ENCODE results near the gene AMOTL1. TPM values are rescaled to one million over a fixed set of nuclear protein-coding genes. Genes with fewer than 3 reads are reported as not detected.

Gene AMOTL1
- total RNA-seq, 1 donor from 2014 or later, result 45.8 TPM

GRCh38 chr11:94796190-94796580 lies 28.0 kb downstream of the AMOTL1 start:
- Mint-ChIP-seq H3K4me3 (ENCODE audit: low read depth) (no peak overlapping the region), H3K9me3 (ENCODE audit: low read depth) (peaks cover 4% of the 10 kb centered on the region), H3K27ac (no peak overlapping the region), H3K4me1 (ENCODE audit: low read depth) (peaks cover 11% of the 10 kb centered on the region), H3K36me3 (ENCODE audit: insufficient read depth) (peaks cover 13% of the 10 kb centered on the region), H3K27me3 (no peaks in the 10 kb centered on the region)
- TF ChIP-seq CTCF (IDR thresholded peaks at IDR 0.05; ENCODE audit: unreplicated experiment), result no peak
- no peak for DNase-seq (ENCODE audit: low spot score, unreplicated experiment)

GRCh38 chr11:94796863-94797262 lies 28.7 kb downstream of the AMOTL1 start:
- no peaks in the 10 kb centered on the region for H3K27me3 Mint-ChIP-seq
- H3K36me3 Mint-ChIP-seq (ENCODE audit: insufficient read depth), result peaks cover 17% of the 10 kb centered on the region
- DNase-seq (ENCODE audit: low spot score, unreplicated experiment), result no peak
- no peak for TF ChIP-seq CTCF (IDR thresholded peaks at IDR 0.05; ENCODE audit: unreplicated experiment)
- peaks cover 1% of the 10 kb centered on the region for H3K9me3 Mint-ChIP-seq (ENCODE audit: low read depth)
- no peak overlapping the region for H3K4me3 Mint-ChIP-seq (ENCODE audit: low read depth)
- H3K4me1 Mint-ChIP-seq (ENCODE audit: low read depth), result peaks cover 11% of the 10 kb centered on the region
- no peak overlapping the region for H3K27ac Mint-ChIP-seq

- H3K27me3 Mint-ChIP-seq, result no peaks in the 10 kb centered on the region
- no peak for DNase-seq (ENCODE audit: low spot score, unreplicated experiment)
- no peak for TF ChIP-seq CTCF (IDR thresholded peaks at IDR 0.05; ENCODE audit: unreplicated experiment)
- peaks cover 2% of the 10 kb centered on the region for H3K4me1 Mint-ChIP-seq (ENCODE audit: low read depth)
- H3K4me3 Mint-ChIP-seq (ENCODE audit: low read depth), result no peak overlapping the region
- H3K27ac Mint-ChIP-seq, result no peak overlapping the region
- H3K9me3 Mint-ChIP-seq (ENCODE audit: low read depth), result no peaks in the 10 kb centered on the region
- H3K36me3 Mint-ChIP-seq (ENCODE audit: insufficient read depth), result peaks cover 23% of the 10 kb centered on the region
These were observed 31.6 kb downstream of the AMOTL1 start for GRCh38 chr11:94799726-94800125.

- Mint-ChIP-seq H3K4me1 (ENCODE audit: low read depth) (peaks cover 3% of the 10 kb centered on the region), H3K36me3 (ENCODE audit: insufficient read depth) (peaks cover 23% of the 10 kb centered on the region), H3K4me3 (ENCODE audit: low read depth) (no peak overlapping the region), H3K27ac (no peak overlapping the region), H3K27me3 (no peaks in the 10 kb centered on the region), H3K9me3 (ENCODE audit: low read depth) (no peaks in the 10 kb centered on the region)
- no peak for DNase-seq (ENCODE audit: low spot score, unreplicated experiment)
- no peak for TF ChIP-seq CTCF (IDR thresholded peaks at IDR 0.05; ENCODE audit: unreplicated experiment)
These were observed 32.3 kb downstream of the AMOTL1 start for GRCh38 chr11:94800414-94800813.

GRCh38 chr11:94801866-94802460 lies 33.8 kb downstream of the AMOTL1 start:
- peaks cover 14% of the 10 kb centered on the region for H3K4me1 Mint-ChIP-seq (ENCODE audit: low read depth)
- H3K27me3 Mint-ChIP-seq, result no peaks in the 10 kb centered on the region
- H3K4me3 Mint-ChIP-seq (ENCODE audit: low read depth), result no peak overlapping the region
- TF ChIP-seq CTCF (IDR thresholded peaks at IDR 0.05; ENCODE audit: unreplicated experiment), result no peak
- no peaks in the 10 kb centered on the region for H3K9me3 Mint-ChIP-seq (ENCODE audit: low read depth)
- peaks cover 28% of the 10 kb centered on the region for H3K36me3 Mint-ChIP-seq (ENCODE audit: insufficient read depth)
- H3K27ac Mint-ChIP-seq, result no peak overlapping the region
- DNase-seq (ENCODE audit: low spot score, unreplicated experiment), result no peak
